ENCODE measurements around the gene SPC25. TPM values are rescaled to one million over a fixed set of nuclear protein-coding genes. Genes with fewer than 3 reads are reported as not detected.
"Not testable (repeated sequence)": the region's sequence is repeated elsewhere in the genome, so short reads cannot be mapped to it uniquely, and the experiment has no call there.

The SPC25 gene
- polyA plus RNA-seq, 1 donor (not counting 4 experiments of a cell fraction or from before 2014, with no cell fraction given), result 7.1 TPM

DNA sequence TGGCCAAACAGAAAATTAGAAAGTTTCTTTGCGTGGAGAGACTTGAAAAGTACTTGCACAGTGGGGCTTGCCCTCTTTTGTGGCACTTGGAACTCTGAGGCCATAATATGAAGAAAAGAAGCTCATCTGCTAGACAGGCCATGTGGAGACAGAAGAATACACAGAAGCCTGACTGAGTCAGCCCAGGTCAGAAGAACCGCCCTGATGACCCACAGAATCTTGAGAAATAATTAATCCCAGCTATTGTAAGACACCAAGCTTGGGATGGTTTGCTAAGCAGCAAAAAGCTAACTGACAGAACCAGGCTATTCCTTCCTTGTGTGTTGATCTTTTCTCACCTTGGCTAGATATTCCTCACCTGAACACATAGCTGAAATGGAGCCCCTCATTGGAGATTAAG lies 44.6 kb upstream of the SPC25 start:
- H3K79me2 ChIP-seq (ENCODE audit: control insufficient read depth, insufficient read depth, low read length), result no peaks in the 10 kb centered on the region
- no peak for DNase-seq (ENCODE audit: low read depth, low spot score)
- H3K4me1 ChIP-seq (ENCODE audit: control insufficient read depth, extremely low read depth, insufficient read depth, low read length), result no peaks in the 10 kb centered on the region
- H3K27ac ChIP-seq (ENCODE audit: control insufficient read depth, insufficient read depth, low read length), result no peak overlapping the region
- no peaks in the 10 kb centered on the region for H3K9me1 ChIP-seq (ENCODE audit: control insufficient read depth, extremely low read depth, insufficient read depth, low read length)
- H4K20me1 ChIP-seq (ENCODE audit: control insufficient read depth, extremely low read depth, insufficient read depth, low read length), result no peaks in the 10 kb centered on the region
- FAIRE-seq, result no peak
- no peak overlapping the region for H2AFZ ChIP-seq (ENCODE audit: control insufficient read depth, low read length)
- no peak for TF ChIP-seq EZH2 (IDR thresholded peaks at IDR 0.05; ENCODE audit: low read length)
- TF ChIP-seq, protein P1, sequence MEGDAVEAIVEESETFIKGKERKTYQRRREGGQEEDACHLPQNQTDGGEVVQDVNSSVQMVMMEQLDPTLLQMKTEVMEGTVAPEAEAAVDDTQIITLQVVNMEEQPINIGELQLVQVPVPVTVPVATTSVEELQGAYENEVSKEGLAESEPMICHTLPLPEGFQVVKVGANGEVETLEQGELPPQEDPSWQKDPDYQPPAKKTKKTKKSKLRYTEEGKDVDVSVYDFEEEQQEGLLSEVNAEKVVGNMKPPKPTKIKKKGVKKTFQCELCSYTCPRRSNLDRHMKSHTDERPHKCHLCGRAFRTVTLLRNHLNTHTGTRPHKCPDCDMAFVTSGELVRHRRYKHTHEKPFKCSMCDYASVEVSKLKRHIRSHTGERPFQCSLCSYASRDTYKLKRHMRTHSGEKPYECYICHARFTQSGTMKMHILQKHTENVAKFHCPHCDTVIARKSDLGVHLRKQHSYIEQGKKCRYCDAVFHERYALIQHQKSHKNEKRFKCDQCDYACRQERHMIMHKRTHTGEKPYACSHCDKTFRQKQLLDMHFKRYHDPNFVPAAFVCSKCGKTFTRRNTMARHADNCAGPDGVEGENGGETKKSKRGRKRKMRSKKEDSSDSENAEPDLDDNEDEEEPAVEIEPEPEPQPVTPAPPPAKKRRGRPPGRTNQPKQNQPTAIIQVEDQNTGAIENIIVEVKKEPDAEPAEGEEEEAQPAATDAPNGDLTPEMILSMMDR (optimal IDR thresholded peaks at IDR 0.05 in 1 of 3, IDR thresholded peaks at IDR 0.05 in 1 of 3, conservative IDR thresholded peaks at IDR 0.05 in 1 of 3; ENCODE audit: extremely low read depth in 1 of 3, insufficient read depth in 2 of 3, low read length in 3 of 3), result no peak
- H3K27me3 ChIP-seq (ENCODE audit: control insufficient read depth, extremely low read depth, insufficient read depth, low read length), result peaks cover 4% of the 10 kb centered on the region
- dilution Hi-C loops (cut with MboI; ENCODE audit: extremely low pct_ligation_motif_present, low sequenced_read_pairs), result no loop called here
- no peaks in the 10 kb centered on the region for H3K9me3 ChIP-seq (ENCODE audit: control insufficient read depth, low read depth, low read length)
- H3K4me3 ChIP-seq (ENCODE audit: control insufficient read depth in 2 of 3, extremely low read depth in 1 of 3, insufficient read depth in 2 of 3, low read depth in 1 of 3, low read length in 3 of 3), result no peak overlapping the region
- no peak overlapping the region for H3K9ac ChIP-seq (ENCODE audit: control insufficient read depth, extremely low read depth, insufficient read depth, low read length)
- H3K36me3 ChIP-seq (ENCODE audit: control insufficient read depth in 2 of 2, extremely low read depth in 1 of 2, insufficient read depth in 2 of 2, low read length in 2 of 2), result no peaks in the 10 kb centered on the region
- H3K4me2 ChIP-seq (ENCODE audit: control insufficient read depth, extremely low read depth, insufficient read depth, low read depth, low read length), result no peak overlapping the region

DNA sequence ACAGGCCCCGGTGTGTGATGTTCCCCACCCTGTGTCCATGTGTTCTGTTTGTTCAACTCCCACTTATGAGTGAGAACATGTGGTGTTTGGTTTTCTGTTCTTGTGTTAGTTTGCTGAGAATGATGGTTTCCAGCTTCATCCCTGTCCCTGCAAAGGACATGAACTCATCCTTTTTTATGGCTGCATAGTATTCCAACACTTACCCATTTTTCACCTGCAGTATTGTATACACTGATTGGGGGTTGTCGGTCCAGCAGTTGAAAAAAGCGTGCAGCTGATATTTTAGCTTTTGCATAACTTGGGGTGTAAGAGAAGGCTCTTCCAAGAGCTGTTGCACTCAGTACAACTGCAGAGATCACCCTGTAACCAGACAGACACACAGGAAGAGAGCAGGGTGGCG lies 41.9 kb upstream of the SPC25 start:
- H3K9me1 ChIP-seq (ENCODE audit: control insufficient read depth, extremely low read depth, insufficient read depth, low read length); H4K20me1 ChIP-seq (ENCODE audit: control insufficient read depth, extremely low read depth, insufficient read depth, low read length); H3K4me1 ChIP-seq (ENCODE audit: control insufficient read depth, extremely low read depth, insufficient read depth, low read length); H3K79me2 ChIP-seq (ENCODE audit: control insufficient read depth, insufficient read depth, low read length); H3K9ac ChIP-seq (ENCODE audit: control insufficient read depth, extremely low read depth, insufficient read depth, low read length); H3K27me3 ChIP-seq (ENCODE audit: control insufficient read depth, extremely low read depth, insufficient read depth, low read length); H3K27ac ChIP-seq (ENCODE audit: control insufficient read depth, insufficient read depth, low read length); dilution Hi-C loops (cut with MboI; ENCODE audit: extremely low pct_ligation_motif_present, low sequenced_read_pairs); H3K4me3 ChIP-seq (ENCODE audit: control insufficient read depth in 2 of 3, extremely low read depth in 1 of 3, insufficient read depth in 2 of 3, low read depth in 1 of 3, low read length in 3 of 3); H3K36me3 ChIP-seq (ENCODE audit: control insufficient read depth in 2 of 2, extremely low read depth in 1 of 2, insufficient read depth in 2 of 2, low read length in 2 of 2); H2AFZ ChIP-seq (ENCODE audit: control insufficient read depth, low read length); FAIRE-seq; H3K9me3 ChIP-seq (ENCODE audit: control insufficient read depth, low read depth, low read length); H3K4me2 ChIP-seq (ENCODE audit: control insufficient read depth, extremely low read depth, insufficient read depth, low read depth, low read length); DNase-seq (ENCODE audit: low read depth, low spot score): not testable (repeated sequence)

DNA sequence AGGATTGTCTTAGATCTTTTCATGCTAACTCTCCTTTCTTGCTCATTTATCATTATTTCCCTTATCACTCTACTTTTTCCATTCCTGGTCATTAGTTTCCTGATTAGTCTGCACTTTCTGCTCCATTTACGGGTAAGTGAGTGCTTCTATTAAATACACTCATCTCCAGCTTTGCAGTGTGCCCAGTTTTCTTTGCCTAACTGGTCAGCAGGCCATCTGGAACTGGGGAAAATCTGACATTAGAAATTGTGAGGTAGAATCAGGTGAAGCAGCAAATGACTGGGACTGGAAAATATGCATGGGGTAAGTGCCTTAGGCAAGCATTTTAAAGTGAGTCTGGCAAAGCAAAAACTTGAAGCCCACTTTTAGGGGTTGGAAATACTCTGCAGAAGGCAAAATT lies 40.0 kb upstream of the SPC25 start:
- TF ChIP-seq, protein P1 (optimal IDR thresholded peaks at IDR 0.05 in 1 of 3, IDR thresholded peaks at IDR 0.05 in 1 of 3, conservative IDR thresholded peaks at IDR 0.05 in 1 of 3; ENCODE audit: extremely low read depth in 1 of 3, insufficient read depth in 2 of 3, low read length in 3 of 3), result no peak
- TF ChIP-seq EZH2 (IDR thresholded peaks at IDR 0.05; ENCODE audit: low read length), result no peak
- FAIRE-seq, result no peak
- DNase-seq (ENCODE audit: low read depth, low spot score), result no peak
- Histone ChIP-seq H3K4me3 (ENCODE audit: control insufficient read depth in 2 of 3, extremely low read depth in 1 of 3, insufficient read depth in 2 of 3, low read depth in 1 of 3, low read length in 3 of 3) (no peak overlapping the region), H3K27me3 (ENCODE audit: control insufficient read depth, extremely low read depth, insufficient read depth, low read length) (peaks cover 4% of the 10 kb centered on the region), H3K36me3 (ENCODE audit: control insufficient read depth in 2 of 2, extremely low read depth in 1 of 2, insufficient read depth in 2 of 2, low read length in 2 of 2) (no peaks in the 10 kb centered on the region), H3K79me2 (ENCODE audit: control insufficient read depth, insufficient read depth, low read length) (no peaks in the 10 kb centered on the region), H3K4me1 (ENCODE audit: control insufficient read depth, extremely low read depth, insufficient read depth, low read length) (no peaks in the 10 kb centered on the region), H3K27ac (ENCODE audit: control insufficient read depth, insufficient read depth, low read length) (no peak overlapping the region), H3K9me1 (ENCODE audit: control insufficient read depth, extremely low read depth, insufficient read depth, low read length) (no peaks in the 10 kb centered on the region), H3K4me2 (ENCODE audit: control insufficient read depth, extremely low read depth, insufficient read depth, low read depth, low read length) (no peak overlapping the region), H3K9me3 (ENCODE audit: control insufficient read depth, low read depth, low read length) (no peaks in the 10 kb centered on the region), H2AFZ (ENCODE audit: control insufficient read depth, low read length) (no peak overlapping the region), H4K20me1 (ENCODE audit: control insufficient read depth, extremely low read depth, insufficient read depth, low read length) (no peaks in the 10 kb centered on the region), H3K9ac (ENCODE audit: control insufficient read depth, extremely low read depth, insufficient read depth, low read length) (no peak overlapping the region)
- dilution Hi-C loops (cut with MboI; ENCODE audit: extremely low pct_ligation_motif_present, low sequenced_read_pairs), result no loop called here
